ENCODE results near the gene SATB1.
A peak's percentile ranks its signal among the peaks of the same experiment; 100 is the strongest.
"Not testable (repeated sequence)": the region's sequence is repeated elsewhere in the genome, so short reads cannot be mapped to it uniquely, and the experiment has no call there.

SATB1 gene

GRCh38 chr3:18424729-18425640 is at the start of gene SATB1:
SATB1 (minus strand) TSS chr3:18425339; CDS start chr3:18420967, 4,372 bp downstream.
- DNase-seq, result peak; percentile 62

GRCh38 chr3:18474202-18474601 is 49.1 kb upstream of the SATB1 start:
- DNase-seq, result no peak

GRCh38 chr3:18469775-18470174 is 44.6 kb upstream of the SATB1 start:
- no peak for DNase-seq

- no peak for DNase-seq
Measured at GRCh38 chr3:18466136-18466535, 41.0 kb upstream of the SATB1 start.

- peak; percentile 26 for DNase-seq
Measured at GRCh38 chr3:18454766-18455165, 29.6 kb upstream of the SATB1 start.

- DNase-seq, result not testable (repeated sequence)
Measured at GRCh38 chr3:18449618-18450017, 24.5 kb upstream of the SATB1 start.

- DNase-seq, result no peak
Measured at GRCh38 chr3:18447720-18448119, 22.6 kb upstream of the SATB1 start.

GRCh38 chr3:18446149-18446825 is 21.1 kb upstream of the SATB1 start:
- peak; percentile 26 for DNase-seq

GRCh38 chr3:18445401-18446148 is 20.4 kb upstream of the SATB1 start:
- DNase-seq, result peak; percentile 24

- DNase-seq, result peak; percentile 59
Measured at GRCh38 chr3:18444595-18445400, 19.7 kb upstream of the SATB1 start.

- peak; percentile 44 for DNase-seq
Measured at GRCh38 chr3:18443665-18444594, 18.8 kb upstream of the SATB1 start.

- DNase-seq, result no peak
Measured at GRCh38 chr3:18442756-18443664, 17.9 kb upstream of the SATB1 start.

GRCh38 chr3:18441551-18441950 is 16.4 kb upstream of the SATB1 start:
- DNase-seq, result no peak

GRCh38 chr3:18440066-18440722 is 15.1 kb upstream of the SATB1 start:
- no peak for DNase-seq

- DNase-seq, result no peak
Measured at GRCh38 chr3:18439281-18439680, 14.1 kb upstream of the SATB1 start.

GRCh38 chr3:18438586-18438985 is 13.4 kb upstream of the SATB1 start:
- no peak for DNase-seq

GRCh38 chr3:18436213-18436612 is 11.1 kb upstream of the SATB1 start:
- peak; percentile 21 for DNase-seq

- no peak for DNase-seq
Measured at GRCh38 chr3:18434711-18435110, 9.6 kb upstream of the SATB1 start.

GRCh38 chr3:18432752-18433151 is 7.6 kb upstream of the SATB1 start:
- no peak for DNase-seq

- DNase-seq, result no peak
Measured at GRCh38 chr3:18431266-18431665, 6.1 kb upstream of the SATB1 start.

All from NCI-H146 (cell line).